Measurements from ENCODE around the gene ZAP70. TPM values are rescaled to one million over a fixed set of nuclear protein-coding genes. Genes with fewer than 3 reads are reported as not detected.

The ZAP70 gene
- total and polyA plus RNA-seq, 2 donors (not counting 1 experiment from before 2014, with no cell fraction given) = not detected

- H3K4me2 ChIP-seq (ENCODE audit: extremely low read depth, insufficient read depth, low read length) = no peak overlapping the region
- H3K27ac ChIP-seq (ENCODE audit: insufficient read depth, low read length) = no peak overlapping the region
- no peaks in the 10 kb centered on the region for H3K4me1 ChIP-seq (ENCODE audit: control insufficient read depth, extremely low read depth, insufficient read depth, low read length)
- no peak overlapping the region for H3K4me3 ChIP-seq (replicated peaks in 1 of 4; ENCODE audit: control extremely low read depth in 1 of 4, insufficient read depth in 1 of 4, low read depth in 3 of 4, low read length in 4 of 4)
- no peaks in the 10 kb centered on the region for H3K9me3 ChIP-seq (ENCODE audit: control insufficient read depth, insufficient read depth, low read depth, low read length)
- H4K20me1 ChIP-seq (ENCODE audit: control insufficient read depth, extremely low read depth, insufficient read depth, low read length) = no peaks in the 10 kb centered on the region
- TF ChIP-seq CTCF (conservative IDR thresholded peaks at IDR 0.05 in 1 of 2, IDR thresholded peaks at IDR 0.05 in 1 of 2; ENCODE audit: low read depth in 1 of 2, low read length in 2 of 2) = no peak
- no peak for TF ChIP-seq EZH2 (IDR thresholded peaks at IDR 0.05; ENCODE audit: low read length, missing control alignments)
- no peak overlapping the region for H2AFZ ChIP-seq (ENCODE audit: low read length)
- H3K27me3 ChIP-seq (ENCODE audit: control insufficient read depth, insufficient read depth, low read length) = no peaks in the 10 kb centered on the region
- DNase-seq (ENCODE audit: low read depth in 2 of 2) = no peak
- no peak overlapping the region for H3K9ac ChIP-seq (ENCODE audit: insufficient read depth, low read length)
- no peaks in the 10 kb centered on the region for H3K79me2 ChIP-seq (ENCODE audit: control insufficient read depth, insufficient read depth, low read length)
- peaks cover 11% of the 10 kb centered on the region for H3K36me3 ChIP-seq (ENCODE audit: control insufficient read depth, insufficient read depth, low read length)
These were observed 52.6 kb downstream of the ZAP70 start for GRCh38 chr2:97765933-97766332.

GRCh38 chr2:97766567-97766966 is 53.2 kb downstream of the ZAP70 start:
- no peak overlapping the region for H3K27ac ChIP-seq (ENCODE audit: insufficient read depth, low read length)

GRCh38 chr2:97769308-97769707 is 55.9 kb downstream of the ZAP70 start:
- Histone ChIP-seq H3K4me3 (replicated peaks in 1 of 4; ENCODE audit: control extremely low read depth in 1 of 4, insufficient read depth in 1 of 4, low read depth in 3 of 4, low read length in 4 of 4) (no peak overlapping the region), H2AFZ (ENCODE audit: low read length) (no peak overlapping the region), H3K9me3 (ENCODE audit: control insufficient read depth, insufficient read depth, low read depth, low read length) (no peaks in the 10 kb centered on the region), H3K27ac (ENCODE audit: insufficient read depth, low read length) (no peak overlapping the region), H3K79me2 (ENCODE audit: control insufficient read depth, insufficient read depth, low read length) (no peaks in the 10 kb centered on the region), H3K4me2 (ENCODE audit: extremely low read depth, insufficient read depth, low read length) (no peak overlapping the region), H3K4me1 (ENCODE audit: control insufficient read depth, extremely low read depth, insufficient read depth, low read length) (no peaks in the 10 kb centered on the region), H3K36me3 (ENCODE audit: control insufficient read depth, insufficient read depth, low read length) (peaks cover 11% of the 10 kb centered on the region), H3K27me3 (ENCODE audit: control insufficient read depth, insufficient read depth, low read length) (no peaks in the 10 kb centered on the region), H4K20me1 (ENCODE audit: control insufficient read depth, extremely low read depth, insufficient read depth, low read length) (no peaks in the 10 kb centered on the region), H3K9ac (ENCODE audit: insufficient read depth, low read length) (no peak overlapping the region)
- DNase-seq (ENCODE audit: low read depth in 2 of 2) = no peak
- no peak for TF ChIP-seq CTCF (conservative IDR thresholded peaks at IDR 0.05 in 1 of 2, IDR thresholded peaks at IDR 0.05 in 1 of 2; ENCODE audit: low read depth in 1 of 2, low read length in 2 of 2)
- TF ChIP-seq EZH2 (IDR thresholded peaks at IDR 0.05; ENCODE audit: low read length, missing control alignments) = no peak

More at GRCh38 chr2:97766567-97766966, 53.2 kb downstream of the ZAP70 start:
- TF ChIP-seq EZH2 (IDR thresholded peaks at IDR 0.05; ENCODE audit: low read length, missing control alignments) (no peak), CTCF (conservative IDR thresholded peaks at IDR 0.05 in 1 of 2, IDR thresholded peaks at IDR 0.05 in 1 of 2; ENCODE audit: low read depth in 1 of 2, low read length in 2 of 2) (no peak)
- no peak for DNase-seq (ENCODE audit: low read depth in 2 of 2)
- Histone ChIP-seq H3K79me2 (ENCODE audit: control insufficient read depth, insufficient read depth, low read length) (no peaks in the 10 kb centered on the region), H4K20me1 (ENCODE audit: control insufficient read depth, extremely low read depth, insufficient read depth, low read length) (no peaks in the 10 kb centered on the region), H3K4me3 (replicated peaks in 1 of 4; ENCODE audit: control extremely low read depth in 1 of 4, insufficient read depth in 1 of 4, low read depth in 3 of 4, low read length in 4 of 4) (no peak overlapping the region), H3K27me3 (ENCODE audit: control insufficient read depth, insufficient read depth, low read length) (no peaks in the 10 kb centered on the region), H3K9me3 (ENCODE audit: control insufficient read depth, insufficient read depth, low read depth, low read length) (no peaks in the 10 kb centered on the region), H2AFZ (ENCODE audit: low read length) (no peak overlapping the region), H3K9ac (ENCODE audit: insufficient read depth, low read length) (no peak overlapping the region), H3K4me2 (ENCODE audit: extremely low read depth, insufficient read depth, low read length) (no peak overlapping the region), H3K36me3 (ENCODE audit: control insufficient read depth, insufficient read depth, low read length) (peaks cover 8% of the 10 kb centered on the region), H3K4me1 (ENCODE audit: control insufficient read depth, extremely low read depth, insufficient read depth, low read length) (no peaks in the 10 kb centered on the region)

Data from fibroblast of lung (primary cell).